ENCODE results near the gene C15orf61.

The C15orf61 gene

GRCh38 chr15:67521029-67521782 lies at the start of gene C15orf61:
TSS of gene C15orf61 (plus strand) at chr15:67521131. CDS start at chr15:67521249, 118 bp downstream.
- peak within 1 kb of the TSS; percentile 71 for H3K4me3 ChIP-seq (ENCODE audit: low read depth, low read length)
- DNase-seq (ENCODE audit: low read depth), result peak; percentile 87
- TF ChIP-seq CTCF (IDR thresholded peaks at IDR 0.05; ENCODE audit: control insufficient read depth, extremely low read depth, insufficient read depth), result peak; percentile 45

GRCh38 chr15:67472957-67473356 lies 48.0 kb upstream of the C15orf61 start:
- H3K4me3 ChIP-seq (ENCODE audit: low read depth, low read length), result no peak overlapping the region
- TF ChIP-seq CTCF (IDR thresholded peaks at IDR 0.05; ENCODE audit: control insufficient read depth, extremely low read depth, insufficient read depth), result no peak
- DNase-seq (ENCODE audit: low read depth), result no peak

- DNase-seq (ENCODE audit: low read depth), result no peak
- no peak for TF ChIP-seq CTCF (IDR thresholded peaks at IDR 0.05; ENCODE audit: control insufficient read depth, extremely low read depth, insufficient read depth)
- no peak overlapping the region for H3K4me3 ChIP-seq (ENCODE audit: low read depth, low read length)
Observed at GRCh38 chr15:67474405-67475110, 46.4 kb upstream of the C15orf61 start.

GRCh38 chr15:67479781-67480505 lies 41.0 kb upstream of the C15orf61 start:
- no peak overlapping the region for H3K4me3 ChIP-seq (ENCODE audit: low read depth, low read length)
- DNase-seq (ENCODE audit: low read depth), result no peak
- TF ChIP-seq CTCF (IDR thresholded peaks at IDR 0.05; ENCODE audit: control insufficient read depth, extremely low read depth, insufficient read depth), result no peak

GRCh38 chr15:67480741-67481140 lies 40.2 kb upstream of the C15orf61 start:
- no peak overlapping the region for H3K4me3 ChIP-seq (ENCODE audit: low read depth, low read length)
- TF ChIP-seq CTCF (IDR thresholded peaks at IDR 0.05; ENCODE audit: control insufficient read depth, extremely low read depth, insufficient read depth), result no peak
- no peak for DNase-seq (ENCODE audit: low read depth)

- TF ChIP-seq CTCF (IDR thresholded peaks at IDR 0.05; ENCODE audit: control insufficient read depth, extremely low read depth, insufficient read depth), result no peak
- DNase-seq (ENCODE audit: low read depth), result no peak
- H3K4me3 ChIP-seq (ENCODE audit: low read depth, low read length), result no peak overlapping the region
Observed at GRCh38 chr15:67481680-67482079, 39.3 kb upstream of the C15orf61 start.

Data from LNCaP clone FGC (cell line).